H1 (cell line): ENCODE data around the gene FAM241A. TPM values are rescaled to one million over a fixed set of nuclear protein-coding genes. Genes with fewer than 3 reads are reported as not detected.
A peak's percentile ranks its signal among the peaks of the same experiment; 100 is the strongest.

Experiments
- CTCF ChIA-PET: fragments of 300-600 bp; sonication (Branson Sonifier 250); formaldehyde crosslinking; loops from one replicate; lab custom pipeline; 2021; ENCODE audit not compliant: partially characterized antibody; lab: Charles Lee
- POLR2A ChIA-PET: fragments of 300-600 bp; sonication (Branson Sonifier 250); formaldehyde crosslinking; loops from one replicate; lab custom pipeline; 2021; ENCODE audit warnings: inconsistent platforms; ENCODE audit not compliant: partially characterized antibody; lab: Charles Lee
- DNase-seq, 2 experiments: peaks; one replicate each; pipeline versions ENCODE4 v3.0.0 to v3.0.0-alpha.2; 2010 to 2022; ENCODE audit warnings: low spot score in 2 of 2, low read depth in 1 of 2, mixed read lengths in 1 of 2
- FAIRE-seq: peaks from 2 replicates; lab custom pipeline; 2011; peaks lifted over from hg19 to GRCh38; lab: Jason Lieb, UNC
- H2AFZ ChIP-seq: 2 replicates; pipeline ENCODE4 v1.8.1; 2012; ENCODE audit warnings: low read length, inconsistent platforms
- H2AK5ac ChIP-seq: 2 replicates; pipeline ENCODE4 v1.6.1; 2013; ENCODE audit warnings: low read depth, low read length
- H2BK120ac ChIP-seq: replicated peaks from 2 replicates; pipeline ENCODE3; 2013; ENCODE audit warnings: low read depth, low read length, inconsistent platforms
- H2BK12ac ChIP-seq: 2 replicates; pipeline ENCODE4 v1.6.1; 2013; ENCODE audit warnings: low read depth, low read length
- H2BK15ac ChIP-seq: 2 replicates; pipeline ENCODE4 v1.6.1; 2013; ENCODE audit warnings: low read length
- H2BK20ac ChIP-seq: 2 replicates; pipeline ENCODE4 v1.6.1; 2013; ENCODE audit warnings: low read length
- H2BK5ac ChIP-seq: 2 replicates; pipeline ENCODE4 v1.6.1; 2013; ENCODE audit warnings: low read depth, low read length
- H3K14ac ChIP-seq: 2 replicates; pipeline ENCODE4 v1.6.1; 2013; ENCODE audit warnings: inconsistent platforms; ENCODE audit not compliant: insufficient read length
- H3K18ac ChIP-seq: 2 replicates; pipeline ENCODE4 v1.6.1; 2013; ENCODE audit warnings: low read length; ENCODE audit errors: extremely low read depth
- H3K23ac ChIP-seq: 2 replicates; pipeline ENCODE4 v1.6.1; 2013; ENCODE audit warnings: inconsistent platforms; ENCODE audit not compliant: insufficient read length
- H3K23me2 ChIP-seq: 2 replicates; pipeline ENCODE4 v1.6.1; 2013; ENCODE audit warnings: low read depth, low read length
- H3K27ac ChIP-seq: 2 replicates; pipeline ENCODE4 v1.6.1; 2011; ENCODE audit warnings: low read depth, low read length, inconsistent platforms
- H3K27me3 ChIP-seq, 4 experiments: replicated peaks in 1 of 4; 1 replicate in 1 of 4; 2 replicates in 3 of 4; pipeline versions ENCODE4 v1.6.1 to v1.8.1; 2011 to 2013; ENCODE audit warnings: low read length in 3 of 4, mild to moderate bottlenecking in 3 of 4, inconsistent platforms in 2 of 4, mixed read lengths in 2 of 4, moderate library complexity in 1 of 4; ENCODE audit not compliant: control insufficient read depth in 3 of 4, insufficient read depth in 3 of 4; ENCODE audit errors: extremely low read depth in 1 of 4
- H3K36me3 ChIP-seq, 4 experiments: 2 replicates each; pipeline versions ENCODE4 v1.6.1 to v1.8.1; 2011 to 2013; ENCODE audit warnings: mild to moderate bottlenecking in 4 of 4, low read length in 3 of 4, moderate library complexity in 2 of 4, control low read depth in 1 of 4, inconsistent platforms in 1 of 4; ENCODE audit not compliant: insufficient read depth in 4 of 4, control insufficient read depth in 2 of 4
- H3K4ac ChIP-seq: replicated peaks from 2 replicates; pipeline ENCODE3; 2013; ENCODE audit warnings: low read length, low read depth, mixed read lengths, inconsistent platforms; ENCODE audit not compliant: insufficient read length
- H3K4me1 ChIP-seq, 4 experiments: replicated peaks in 1 of 4; 1 replicate in 1 of 4; 2 replicates in 3 of 4; pipeline versions ENCODE4 v1.6.1 to v1.8.1; 2011 to 2013; ENCODE audit warnings: low read length in 3 of 4, inconsistent platforms in 2 of 4, mixed read lengths in 1 of 4; ENCODE audit not compliant: insufficient read depth in 4 of 4, control insufficient read depth in 3 of 4
- H3K4me2 ChIP-seq, 2 experiments: 2 replicates each; pipeline versions ENCODE4 v1.6.1 to v1.8.1; 2011 to 2013; ENCODE audit warnings: low read depth in 2 of 2, low read length in 2 of 2, control low read depth in 1 of 2, inconsistent platforms in 1 of 2, mild to moderate bottlenecking in 1 of 2; ENCODE audit not compliant: insufficient read depth in 1 of 2
- H3K4me3 ChIP-seq, 4 experiments: fragments of 200-600, 300-600 bp in 1 of 4; sonication (generic), shearing (Covaris generic), sonication (Bioruptor Twin) in 1 of 4; 2 replicates each; pipeline versions ENCODE4 v1.5.1 to v1.8.1; 2011 to 2016; ENCODE audit warnings: low read length in 4 of 4, low read depth in 3 of 4, control low read depth in 2 of 4, inconsistent platforms in 2 of 4, mild to moderate bottlenecking in 2 of 4, mixed read lengths in 1 of 4, moderate library complexity in 1 of 4; ENCODE audit not compliant: insufficient read depth in 2 of 4; ENCODE audit errors: extremely low read depth in 1 of 4
- H3K56ac ChIP-seq: replicated peaks from 2 replicates; pipeline ENCODE3; 2013; ENCODE audit warnings: low read depth, mild to moderate bottlenecking, mixed read lengths, low read length, inconsistent platforms; ENCODE audit not compliant: insufficient read length
- H3K79me1 ChIP-seq: 2 replicates; pipeline ENCODE4 v1.6.1; 2013; ENCODE audit warnings: low read depth, low read length, control low read depth
- H3K79me2 ChIP-seq, 2 experiments: 2 replicates each; pipeline versions ENCODE4 v1.6.1 to v1.8.1; 2012 to 2013; ENCODE audit warnings: low read length in 2 of 2, mild to moderate bottlenecking in 2 of 2, inconsistent platforms in 1 of 2; ENCODE audit not compliant: insufficient read depth in 2 of 2, control insufficient read depth in 1 of 2
- H3K9ac ChIP-seq, 4 experiments: replicated peaks in 1 of 4; 1 replicate in 1 of 4; 2 replicates in 3 of 4; pipeline versions ENCODE4 v1.6.1 to v1.8.1; 2011 to 2013; ENCODE audit warnings: low read depth in 3 of 4, low read length in 3 of 4, control low read depth in 2 of 4, mild to moderate bottlenecking in 2 of 4, moderate library complexity in 2 of 4, inconsistent platforms in 1 of 4; ENCODE audit errors: extremely low read depth in 1 of 4
- H3K9me3 ChIP-seq, 2 experiments: 2 replicates each; pipeline versions ENCODE4 v1.6.1 to v1.8.1; 2012 to 2013; ENCODE audit warnings: mild to moderate bottlenecking in 2 of 2, moderate library complexity in 2 of 2, control low read depth in 1 of 2, inconsistent platforms in 1 of 2, low read depth in 1 of 2, low read length in 1 of 2, mixed read lengths in 1 of 2; ENCODE audit not compliant: insufficient read depth in 2 of 2
- H4K20me1 ChIP-seq, 2 experiments: replicated peaks in 1 of 2; 2 replicates each; pipeline versions ENCODE3 to v1.8.1; 2011 to 2013; ENCODE audit warnings: inconsistent platforms in 2 of 2, low read length in 2 of 2, mild to moderate bottlenecking in 1 of 2; ENCODE audit not compliant: insufficient read depth in 2 of 2, control insufficient read depth in 1 of 2
- H4K5ac ChIP-seq: 2 replicates; pipeline ENCODE4 v1.6.1; 2013; ENCODE audit warnings: low read length, low read depth, mixed read lengths, inconsistent platforms; ENCODE audit not compliant: insufficient read length
- H4K8ac ChIP-seq: 2 replicates; pipeline ENCODE4 v1.8.0; 2013; ENCODE audit warnings: mild to moderate bottlenecking, moderate library complexity, low read length, inconsistent platforms; ENCODE audit not compliant: insufficient read depth; ENCODE audit errors: extremely low read depth
- H4K91ac ChIP-seq: replicated peaks from 2 replicates; pipeline ENCODE3; 2013; ENCODE audit warnings: low read length, mixed read lengths, inconsistent platforms; ENCODE audit not compliant: insufficient read length
- WGBS, 2 experiments: shearing (Covaris generic) in 1 of 2; methylation state at CpG; one replicate each; pipeline versions ENCODE4 v1.1.6 to v1.1.7; 2013 to 2015; ENCODE audit warnings: low lambda C conversion rate in 2 of 2, mixed read lengths in 2 of 2, inconsistent platforms in 1 of 2, low coverage in 1 of 2, missing lambda C conversion rate in 1 of 2; ENCODE audit not compliant: insufficient replicate concordance in 2 of 2, insufficient coverage in 1 of 2, insufficient read length in 1 of 2; ENCODE audit errors: extremely low coverage in 1 of 2, missing lambda C conversion rate in 1 of 2; 5-methylcytosine and 5-hydroxymethylcytosine counted together
- polyA plus RNA-seq, 7 experiments: library from polyadenylated mRNA; depleted of rRNA in 3 of 7; stranded (reverse) in 5 of 7; unstranded in 2 of 7; fragments of >200 nt in 5 of 7; fragments of 200-250 nt in 2 of 7; gene quantifications; 1 replicate in 5 of 7; 2 replicates in 1 of 7; 4 replicates in 1 of 7; pipeline versions ENCODE4 v1.2.1 to v1.2.3, GENCODE V29; 2011 to 2013; ENCODE audit warnings: missing spikeins in 2 of 7, mixed read lengths in 2 of 7
- total RNA-seq: library from RNA; stranded (reverse); fragmentation: NEBNext Ultra II Directional; extraction: Animal tissue kit (Norgen Biotek cat#: 25700); gene quantifications from 2 replicates; pipeline ENCODE4 v1.2.1, GENCODE V29; 2021

FAM241A gene
- total and polyA plus RNA-seq, 2 of the 8 experiments (the other 6 are each of a cell fraction or from before 2014, with no cell fraction given): 0.20 to 0.73 TPM

GRCh38 chr4:112141366-112142138, 3.7 kb upstream of the FAM241A start:
- Histone ChIP-seq H3K23ac (no peak overlapping the region), H3K56ac (no peak overlapping the region), H2BK15ac (no peak overlapping the region), H3K18ac (no peak overlapping the region), H2BK120ac (no peak overlapping the region), H3K9me3 (no peaks in the 10 kb centered on the region), H3K27ac (no peak overlapping the region), H3K4ac (no peak overlapping the region), H3K4me1 (peaks cover 0 to 3% (median 0%) of the 10 kb centered on the region in 4 experiments; a peak in 1 of 7 replicates), H3K9ac (no peak overlapping the region), H2AK5ac (no peak overlapping the region), H3K79me2 (no peaks in the 10 kb centered on the region), H3K36me3 (no peaks in the 10 kb centered on the region), H2BK5ac (no peak overlapping the region), H2AFZ (peak overlapping the region; percentile 50; the same call in 1 of the 2 replicates), H3K79me1 (no peaks in the 10 kb centered on the region), H2BK20ac (no peak overlapping the region), H3K4me3 (no peak overlapping the region), H3K14ac (no peak overlapping the region), H4K20me1 (peaks cover 0 to 1% of the 10 kb centered on the region in 2 experiments), H3K27me3 (peaks cover 0 to 6% (median under 1%) of the 10 kb centered on the region in 4 experiments; a peak in 4 of 7 replicates), H4K91ac (no peak overlapping the region), H4K8ac (no peak overlapping the region), H3K23me2 (peaks cover 7% of the 10 kb centered on the region), H4K5ac (no peak overlapping the region), H3K4me2 (no peak overlapping the region), H2BK12ac (no peak overlapping the region)
- WGBS, 2 experiments: 90% methylated on average over 6 of the region's 6 CpGs; no CpG with 5 or more reads in 1 of the 2 experiments
- CTCF ChIA-PET: interaction anchor here (1.2 to 1.4 kb wide), 2 partner anchors 41 to 277 kb away, joined by 3 to 5 read pairs; no protein-coding TSS in a partner anchor
- FAIRE-seq (no peak), DNase-seq (no peak)
- POLR2A ChIA-PET: interaction anchor here (0.7 kb wide), 1 partner anchor 44 kb away, joined by 3 read pairs; no protein-coding TSS in a partner anchor
